Measurements from ENCODE around the gene LSM7.
"Not testable (repeated sequence)": the region's sequence is repeated elsewhere in the genome, so short reads cannot be mapped to it uniquely, and the experiment has no call there.

The LSM7 gene

DNA sequence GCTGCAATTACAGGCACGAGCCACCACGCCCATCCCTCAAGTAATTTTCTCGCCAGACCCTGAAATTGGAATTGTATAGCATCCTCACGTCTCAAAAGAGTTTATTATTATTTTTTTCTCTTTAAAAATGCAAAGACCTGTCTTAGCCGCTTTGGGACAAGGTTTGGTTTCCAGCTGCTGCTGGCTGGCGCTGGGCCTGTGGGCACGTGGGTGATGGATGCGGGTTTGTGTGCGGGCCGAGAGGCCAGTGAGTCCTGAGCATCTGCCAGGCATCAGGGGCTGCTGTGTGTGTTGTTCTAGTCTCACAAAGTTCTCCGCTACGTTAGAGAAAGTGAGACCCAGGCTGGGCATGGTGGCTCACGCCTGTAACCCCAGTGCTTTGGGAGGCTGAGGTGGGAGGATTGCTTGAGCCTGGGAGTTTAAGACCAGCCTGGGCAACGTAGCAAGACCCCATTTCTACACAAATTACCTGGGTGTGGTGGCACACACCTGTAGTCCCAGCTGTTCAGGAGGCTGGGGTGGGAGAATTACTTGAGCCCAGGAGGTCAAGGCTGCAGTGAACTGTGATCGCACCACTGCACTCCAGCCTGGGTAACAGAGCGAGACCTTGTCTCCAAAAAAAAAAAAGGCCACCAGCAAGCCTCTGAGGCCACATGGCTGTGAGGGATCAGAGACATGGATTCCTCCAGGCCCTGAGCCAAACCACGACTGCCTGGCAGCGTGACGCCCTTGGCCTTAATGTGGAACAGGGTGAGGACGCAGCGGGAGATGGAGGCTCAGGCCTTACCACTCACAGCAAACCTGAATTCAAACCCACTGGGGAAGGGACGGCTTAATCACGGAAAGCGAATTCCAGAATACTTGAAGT is 27.0 kb upstream of the LSM7 start:
- no peak for DNase-seq (ENCODE audit: low read depth)

DNA sequence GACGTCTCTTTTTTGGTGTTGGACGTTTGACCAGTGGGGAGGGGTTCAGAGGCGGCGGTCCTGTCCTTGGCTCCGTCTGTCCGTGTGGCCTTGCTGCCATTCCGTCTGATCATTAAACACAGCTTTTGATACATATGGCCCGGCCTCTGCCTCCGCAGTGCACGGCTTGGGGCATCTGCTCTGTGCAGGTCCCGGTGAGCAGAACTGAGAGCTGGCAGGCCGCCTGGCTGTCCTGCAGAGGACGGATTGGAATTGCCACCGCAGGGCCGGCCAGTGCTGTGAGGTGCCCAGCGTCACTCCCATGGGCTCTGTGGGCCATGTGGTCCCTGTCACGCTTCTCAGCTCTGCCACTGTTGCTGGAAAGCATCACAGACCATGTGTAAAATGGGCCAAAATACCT is 26.3 kb upstream of the LSM7 start:
- DNase-seq (ENCODE audit: low read depth): no peak

DNA sequence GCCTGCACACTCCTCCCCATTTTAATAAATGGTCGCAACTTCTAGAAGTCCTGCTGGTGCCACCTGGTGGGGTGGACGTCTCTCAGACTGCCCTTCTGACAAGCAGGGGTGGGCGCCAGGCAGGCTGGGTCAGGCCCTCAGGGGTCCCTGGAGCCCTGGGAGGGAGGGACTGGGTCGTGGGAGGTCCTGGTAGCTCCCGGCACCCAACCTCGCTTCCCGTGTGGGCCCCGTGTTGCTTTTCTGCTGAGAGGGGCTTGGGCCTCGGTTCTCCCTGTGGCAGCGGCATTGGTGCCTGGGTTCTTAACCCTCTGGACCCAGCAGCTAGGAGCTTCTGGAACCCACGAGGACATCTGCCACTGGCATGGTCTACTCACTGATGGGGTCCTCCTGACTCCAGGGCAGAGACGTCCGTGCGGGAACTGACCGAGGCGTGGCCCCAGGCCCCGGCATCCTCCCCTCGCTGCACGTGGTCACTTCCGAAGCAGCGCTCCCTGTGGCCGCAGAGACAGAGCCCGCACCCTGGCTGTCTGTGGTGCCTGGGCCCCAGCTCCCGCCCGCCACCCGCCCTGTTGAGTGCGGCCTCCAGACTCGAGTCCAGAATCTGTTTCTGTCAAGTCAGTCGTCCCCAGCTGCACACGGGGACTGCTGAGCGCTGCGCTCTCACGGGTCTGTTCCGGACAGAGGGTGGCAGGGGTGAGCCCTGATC is 25.7 kb upstream of the LSM7 start:
- DNase-seq (ENCODE audit: low read depth): no peak

DNA sequence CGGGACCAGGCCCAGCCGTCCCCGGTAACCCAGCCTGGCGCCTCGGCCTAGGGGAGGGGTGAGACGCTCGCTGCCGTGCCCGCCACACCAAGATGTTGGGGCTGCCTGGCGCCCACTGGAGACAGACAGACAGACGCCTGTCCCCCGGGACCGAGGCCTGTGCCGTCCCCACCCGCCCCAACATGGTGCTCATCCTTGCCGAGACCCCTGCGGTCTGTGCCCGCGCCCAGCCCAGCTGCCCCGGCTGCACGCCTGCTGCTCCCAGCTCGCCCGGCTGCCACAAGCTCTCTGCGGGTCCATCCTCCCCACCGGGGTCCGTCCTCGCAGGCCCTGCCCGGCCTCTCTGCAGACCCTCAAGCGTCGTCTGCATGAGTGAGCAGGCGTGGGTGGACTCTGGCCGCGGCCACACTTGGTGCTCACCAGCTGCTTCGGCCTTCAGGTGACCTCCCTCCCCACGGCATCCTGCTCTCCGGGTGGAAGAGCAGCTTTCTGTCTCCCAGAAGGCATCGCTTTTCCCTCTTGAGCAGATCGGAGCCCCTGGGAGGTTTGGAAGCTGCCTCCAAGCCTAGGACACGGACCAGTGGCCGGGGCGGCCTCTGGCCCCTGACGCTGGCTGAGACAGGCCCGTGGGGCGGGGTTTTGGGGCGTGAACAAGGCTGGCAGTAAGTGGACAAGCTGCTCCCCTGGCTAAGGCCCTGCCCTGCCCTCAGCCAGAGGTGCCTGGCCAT is 24.9 kb upstream of the LSM7 start:
- no peak for DNase-seq (ENCODE audit: low read depth)

DNA sequence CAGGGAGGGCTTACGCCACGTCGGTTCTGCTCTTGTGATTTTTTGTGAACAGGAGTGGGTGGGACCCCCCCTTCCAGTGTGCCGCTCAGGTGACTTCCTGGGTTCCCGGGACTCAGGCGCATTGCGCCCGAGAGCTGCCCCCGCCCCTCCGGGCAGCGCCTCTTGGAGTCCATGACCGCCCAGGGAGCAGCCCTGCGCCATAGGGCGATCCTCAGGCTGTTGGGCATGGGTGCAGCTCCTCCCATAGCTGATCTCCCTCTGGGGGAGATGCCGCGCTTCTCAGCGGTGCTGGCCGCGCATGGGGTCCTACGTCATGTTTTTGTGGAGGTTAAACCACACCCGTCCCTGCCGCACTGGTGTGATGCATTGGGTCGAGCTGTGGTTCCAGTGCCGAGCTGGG is 23.7 kb upstream of the LSM7 start:
- no peak for DNase-seq (ENCODE audit: low read depth)

DNA sequence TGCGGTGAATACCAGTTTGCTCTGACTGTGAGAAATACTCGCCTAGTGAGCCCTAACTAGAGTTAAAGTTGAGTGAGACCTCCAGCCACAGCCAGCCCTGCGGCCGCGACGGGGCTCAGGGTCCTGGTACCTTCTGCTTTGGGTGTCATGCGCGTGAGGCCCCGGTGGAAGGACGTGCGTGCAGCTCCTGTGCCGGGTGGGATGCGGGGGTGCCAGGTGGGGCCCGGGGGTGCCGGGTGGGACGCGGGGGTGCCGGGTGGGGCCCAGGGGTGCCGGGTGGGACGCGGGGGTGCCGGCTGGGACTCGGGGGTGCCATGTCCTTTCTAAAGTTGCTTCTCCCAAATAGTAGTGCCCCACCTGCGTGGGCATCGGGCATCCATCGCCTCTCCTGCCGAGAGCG is 23.2 kb upstream of the LSM7 start:
- no peak for DNase-seq (ENCODE audit: low read depth)

DNA sequence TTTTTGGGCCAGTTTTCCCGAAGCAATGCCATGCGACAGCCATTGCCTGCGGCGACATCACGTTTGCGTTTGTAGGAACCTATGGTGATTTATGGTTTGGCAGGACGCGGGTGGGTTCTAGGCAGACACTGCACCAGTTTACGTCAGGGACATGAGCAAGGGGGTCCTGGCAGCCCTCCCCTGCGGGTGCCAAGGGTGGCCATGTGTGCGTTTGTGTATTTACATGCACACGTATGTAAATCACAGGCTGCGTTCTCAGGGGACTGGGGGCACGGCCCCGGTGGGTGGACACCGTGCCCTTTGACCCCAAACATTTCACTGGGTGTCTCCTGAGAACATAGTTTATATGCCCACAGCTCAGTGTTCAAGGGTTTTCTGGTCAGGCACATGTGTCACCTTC is 22.3 kb upstream of the LSM7 start:
- DNase-seq (ENCODE audit: low read depth): no peak

DNA sequence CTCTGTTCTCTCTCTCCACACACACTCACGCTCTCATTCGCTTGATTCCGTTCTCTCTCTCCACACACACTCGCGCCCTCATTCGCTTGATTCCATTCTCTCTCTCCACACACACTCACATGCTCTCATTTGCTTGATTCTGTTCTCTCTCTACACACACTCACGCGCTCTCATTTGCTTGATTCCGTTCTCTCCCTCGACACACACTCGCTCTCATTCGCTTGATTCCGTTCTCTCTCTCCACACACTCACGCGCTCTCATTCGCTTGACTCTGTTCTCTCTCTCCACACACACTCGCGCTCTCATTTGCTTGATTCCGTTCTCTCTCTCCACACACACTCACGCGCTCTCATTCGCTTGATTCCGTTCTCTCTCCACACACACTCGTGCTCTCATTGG is 21.4 kb upstream of the LSM7 start:
- DNase-seq (ENCODE audit: low read depth): not testable (repeated sequence)

DNA sequence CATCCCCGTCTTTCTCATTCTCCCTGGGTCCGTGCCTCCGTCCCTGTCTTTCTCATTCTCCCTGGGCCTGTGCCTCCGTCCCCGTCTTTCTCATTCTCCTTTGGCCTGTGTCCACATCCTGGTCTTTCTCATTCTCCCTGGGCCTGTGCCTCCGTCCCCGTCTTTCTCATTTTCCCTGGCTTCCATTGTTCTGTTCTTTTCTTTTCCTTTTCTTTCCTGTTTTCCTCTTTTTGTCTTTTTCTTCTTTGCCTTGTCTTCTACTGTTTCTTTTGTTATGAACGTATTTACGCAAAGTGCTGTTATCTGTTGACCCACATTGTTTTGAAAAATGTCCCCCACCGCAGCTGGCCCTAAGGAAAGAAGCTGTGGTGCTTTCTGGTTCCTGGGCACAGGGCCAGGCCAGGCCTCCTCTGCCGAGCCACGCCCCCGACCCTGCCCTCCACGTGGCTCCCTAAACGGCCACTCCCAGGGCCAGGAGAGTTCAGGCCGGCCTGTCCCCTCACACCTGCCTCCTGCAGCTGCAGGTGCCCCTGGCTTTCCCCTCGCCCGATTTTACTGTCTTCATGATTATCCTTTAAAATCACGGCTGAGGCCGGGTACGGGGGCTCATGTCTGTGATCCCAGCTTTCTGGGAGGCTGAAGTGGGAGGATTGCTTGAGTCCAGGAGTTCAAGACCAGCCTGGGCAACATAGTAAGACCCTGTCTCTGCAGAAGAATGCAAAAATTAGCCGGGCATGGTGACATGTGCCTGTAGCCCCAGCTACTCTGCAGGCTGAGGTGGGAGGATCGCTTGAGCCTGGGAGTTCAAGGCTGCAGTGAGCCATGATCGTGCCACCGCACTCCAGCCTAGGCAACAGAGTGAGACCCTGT is 17.6 kb upstream of the LSM7 start:
- no peak for DNase-seq (ENCODE audit: low read depth)

DNA sequence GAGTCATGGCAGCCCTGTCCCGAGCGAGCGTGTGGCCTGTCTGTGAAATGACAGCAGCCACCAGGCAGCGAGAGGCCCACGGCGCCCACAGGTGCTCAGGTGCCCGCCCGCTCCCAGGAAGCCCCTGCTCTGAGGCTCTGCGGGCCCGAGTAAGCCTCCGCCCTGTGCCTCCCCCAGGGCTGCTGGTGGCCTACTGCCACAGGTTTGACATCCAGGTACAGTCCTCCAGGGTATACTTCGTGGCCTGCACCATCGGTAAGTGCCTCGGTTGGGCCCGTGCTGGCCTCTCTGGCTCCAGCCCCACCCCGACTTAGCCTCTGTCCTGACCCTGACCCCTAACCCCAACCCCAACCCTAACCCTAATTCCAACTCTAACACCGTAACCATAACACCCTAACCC is 16.7 kb upstream of the LSM7 start:
- no peak for DNase-seq (ENCODE audit: low read depth)

DNA sequence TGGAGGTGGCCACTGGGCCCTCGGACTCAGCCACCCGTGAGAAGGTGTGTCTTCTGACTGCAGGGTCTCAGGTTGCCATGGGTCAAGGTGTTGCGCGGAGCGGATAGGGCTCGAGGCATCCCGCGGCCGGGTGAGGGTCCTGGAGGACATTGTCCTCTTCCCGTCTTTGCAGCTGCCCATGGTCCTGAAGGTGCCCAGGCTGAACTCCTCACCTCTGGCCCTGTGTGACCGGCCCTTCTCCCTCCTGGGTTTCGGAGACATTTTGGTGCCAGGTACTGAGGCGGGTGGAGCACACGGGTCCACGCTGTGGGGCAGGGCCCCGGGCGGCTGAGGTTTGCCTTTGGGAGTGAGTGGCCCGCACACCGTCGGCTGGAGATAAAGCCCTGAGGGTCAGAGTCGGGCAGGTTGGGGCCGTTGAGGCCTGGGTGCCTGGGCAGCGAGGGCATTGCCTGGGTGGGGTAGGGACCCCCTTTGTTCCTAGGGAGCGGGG is 16.0 kb upstream of the LSM7 start:
- no peak for DNase-seq (ENCODE audit: low read depth)

DNA sequence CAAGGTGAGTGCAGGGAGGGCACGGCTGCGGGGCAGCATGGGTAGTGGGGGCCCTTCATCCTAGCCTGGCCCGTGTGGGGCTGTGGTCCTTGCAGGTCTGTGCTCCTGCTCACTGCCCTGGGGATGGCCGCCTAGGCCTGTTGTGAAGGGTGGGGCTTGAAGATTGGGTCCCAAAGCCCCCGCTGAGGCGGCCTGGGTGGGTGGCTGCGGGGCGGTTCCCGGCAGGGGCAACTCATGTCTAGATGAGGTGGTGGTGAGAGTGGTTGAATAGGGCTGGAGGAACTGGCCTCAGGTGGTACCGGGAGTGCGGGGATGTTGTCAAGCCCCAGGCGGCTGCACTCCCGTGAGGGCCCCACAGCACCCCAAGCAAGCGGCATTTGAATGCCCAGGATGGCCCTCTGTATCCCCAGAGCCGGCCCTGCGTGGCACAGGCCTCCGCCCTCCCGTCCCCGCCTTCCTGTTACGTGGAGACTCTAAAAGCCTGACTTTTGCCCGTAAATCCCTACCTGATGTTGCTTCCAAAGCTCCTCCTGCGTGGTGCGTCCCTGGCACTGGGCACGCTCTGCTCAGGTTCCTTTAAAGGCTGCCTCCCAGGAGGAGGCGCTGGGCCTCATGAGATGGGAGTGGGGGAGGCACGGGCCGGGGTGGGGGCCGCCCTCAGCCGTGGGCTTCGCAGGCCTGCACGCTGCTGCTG is 15.1 kb upstream of the LSM7 start:
- no peak for DNase-seq (ENCODE audit: low read depth)

DNA sequence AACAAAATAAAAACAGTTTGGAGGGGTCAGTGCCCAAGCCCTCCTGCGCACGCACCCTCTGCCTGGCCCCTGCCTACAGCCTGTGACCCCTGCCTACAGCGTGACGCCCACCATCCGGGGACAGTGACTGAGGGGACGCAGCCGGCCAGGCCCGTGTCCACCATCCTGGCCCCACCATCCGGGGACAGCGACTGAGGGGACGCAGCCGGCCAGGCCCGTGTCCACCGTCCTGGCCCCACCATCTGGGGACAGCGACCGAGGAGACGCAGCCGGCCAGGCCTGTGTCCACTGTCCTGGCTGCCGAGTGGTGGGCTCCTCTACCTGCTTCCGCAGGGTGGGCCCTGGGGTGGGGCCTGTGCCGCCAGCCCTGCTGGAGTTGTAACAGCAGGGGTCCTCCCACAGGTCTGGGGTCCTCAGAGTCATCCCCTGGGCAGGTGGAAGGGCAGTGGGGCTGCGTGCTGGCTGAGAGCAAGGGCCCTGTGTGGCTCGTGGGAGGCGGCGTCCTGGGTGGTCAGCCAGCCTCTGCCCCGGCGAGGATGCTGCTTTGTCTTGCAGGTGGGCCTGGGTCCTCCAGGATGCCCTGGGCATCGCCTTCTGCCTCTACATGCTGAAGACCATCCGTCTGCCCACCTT is 14.4 kb upstream of the LSM7 start:
- DNase-seq (ENCODE audit: low read depth): no peak

DNA sequence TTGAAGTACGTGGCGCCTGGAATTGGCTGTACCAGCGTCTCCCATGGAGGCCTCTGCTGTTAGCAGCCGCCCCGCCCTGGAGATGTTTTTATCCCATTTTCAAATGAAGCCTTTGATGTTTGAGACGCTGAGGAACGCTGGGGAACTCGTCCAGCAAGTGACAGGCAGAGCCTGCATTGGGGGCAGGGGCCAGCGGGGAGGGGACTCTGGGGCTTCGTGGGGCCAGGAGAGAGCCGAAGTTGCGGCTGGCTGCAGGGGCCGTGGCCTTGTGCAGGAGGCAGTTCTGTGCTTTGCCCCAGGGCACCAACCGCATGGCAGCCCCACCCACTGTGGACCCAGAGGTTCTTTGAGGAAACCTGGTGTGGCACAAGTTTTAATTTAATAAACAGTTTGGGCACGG is 13.6 kb upstream of the LSM7 start:
- no peak for DNase-seq (ENCODE audit: low read depth)

DNA sequence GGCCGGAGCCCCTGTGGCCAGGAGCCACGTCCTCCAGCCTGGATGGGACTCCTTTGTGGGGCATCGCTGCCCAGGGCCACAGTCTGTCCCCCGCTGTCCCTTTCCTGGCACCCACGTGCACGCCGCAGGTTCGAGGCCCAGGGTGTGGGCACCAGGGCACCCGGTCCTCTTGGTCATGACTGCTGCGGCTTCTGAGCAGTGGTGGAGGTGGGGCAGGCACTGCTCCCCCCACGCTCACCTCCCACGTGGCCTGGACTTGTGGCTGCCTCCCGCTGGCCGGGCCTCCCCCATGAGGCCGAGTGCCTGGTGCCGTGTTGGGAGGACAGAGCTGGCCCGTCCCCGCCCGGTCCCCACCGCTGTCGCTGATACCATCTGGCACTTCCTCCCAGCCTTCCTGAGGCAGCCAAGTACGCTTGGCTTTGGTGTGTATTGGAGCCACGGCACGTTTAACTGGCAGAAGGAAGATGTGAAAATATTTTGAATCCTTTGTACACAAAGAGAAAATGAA is 12.9 kb upstream of the LSM7 start:
- no peak for DNase-seq (ENCODE audit: low read depth)

DNA sequence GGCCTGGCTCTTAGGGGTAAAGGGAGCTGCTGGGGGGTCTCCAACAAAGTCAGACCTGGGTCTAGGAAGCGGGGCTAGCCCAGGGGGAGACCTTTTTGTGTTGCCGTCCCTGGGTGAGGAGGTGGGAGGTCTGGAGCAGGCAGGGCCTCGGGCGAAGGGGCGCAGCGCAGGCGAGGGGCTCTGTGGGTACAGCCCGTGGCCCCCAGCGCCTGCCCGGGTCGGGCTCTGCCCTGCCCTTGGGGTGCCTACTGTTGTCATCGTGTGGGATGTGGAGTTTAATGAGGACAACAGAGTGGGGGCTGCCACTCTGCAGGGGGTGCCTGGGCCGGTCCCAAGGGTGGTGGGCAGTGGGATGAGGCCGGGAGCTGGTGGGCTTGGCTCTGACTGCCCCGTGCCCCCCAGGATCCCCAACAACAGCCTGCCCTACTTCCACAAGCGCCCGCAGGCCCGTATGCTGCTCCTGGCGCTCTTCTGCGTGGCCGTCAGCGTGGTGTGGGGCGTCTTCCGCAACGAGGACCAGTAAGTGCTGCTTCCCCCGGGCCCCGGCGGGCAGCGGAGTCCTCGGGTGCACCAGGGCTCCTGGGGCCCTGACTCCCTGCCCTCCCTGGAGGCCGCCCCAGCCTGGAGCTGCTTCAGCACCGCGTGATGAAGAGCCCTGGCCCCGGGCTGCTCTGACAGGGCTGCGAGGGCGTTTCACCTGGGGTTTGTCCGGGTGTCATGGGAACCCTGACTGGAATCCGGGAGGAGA is 12.3 kb upstream of the LSM7 start:
- DNase-seq (ENCODE audit: low read depth): no peak

DNA sequence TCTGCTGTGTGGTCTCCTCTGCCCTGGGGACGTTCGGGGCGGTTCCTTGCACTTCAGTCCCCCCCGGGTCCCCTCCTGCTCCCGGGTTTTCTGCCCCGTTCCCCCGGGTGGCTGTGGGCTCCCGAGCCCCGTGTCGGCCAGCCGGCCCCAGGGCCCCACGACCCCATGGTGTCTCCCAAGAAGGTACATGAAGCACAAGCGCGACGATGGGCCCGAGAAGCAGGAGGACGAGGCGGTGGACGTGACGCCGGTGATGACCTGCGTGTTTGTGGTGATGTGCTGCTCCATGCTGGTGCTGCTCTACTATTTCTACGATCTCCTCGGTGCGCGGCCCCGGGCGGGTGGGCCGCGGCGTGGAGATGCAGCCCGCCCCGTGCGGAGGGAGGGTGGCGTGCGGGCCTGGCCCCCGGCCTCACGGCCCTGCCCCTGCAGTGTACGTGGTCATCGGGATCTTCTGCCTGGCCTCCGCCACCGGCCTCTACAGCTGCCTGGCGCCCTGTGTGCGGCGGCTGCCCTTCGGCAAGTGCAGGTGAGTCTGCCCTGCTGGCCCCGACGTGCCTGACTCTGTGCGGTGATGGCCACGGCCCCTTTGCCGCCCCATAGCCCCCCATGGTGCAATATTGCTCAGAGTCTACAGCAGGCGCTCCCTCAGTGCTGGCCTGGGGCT is 11.4 kb upstream of the LSM7 start:
- DNase-seq (ENCODE audit: low read depth): no peak

DNA sequence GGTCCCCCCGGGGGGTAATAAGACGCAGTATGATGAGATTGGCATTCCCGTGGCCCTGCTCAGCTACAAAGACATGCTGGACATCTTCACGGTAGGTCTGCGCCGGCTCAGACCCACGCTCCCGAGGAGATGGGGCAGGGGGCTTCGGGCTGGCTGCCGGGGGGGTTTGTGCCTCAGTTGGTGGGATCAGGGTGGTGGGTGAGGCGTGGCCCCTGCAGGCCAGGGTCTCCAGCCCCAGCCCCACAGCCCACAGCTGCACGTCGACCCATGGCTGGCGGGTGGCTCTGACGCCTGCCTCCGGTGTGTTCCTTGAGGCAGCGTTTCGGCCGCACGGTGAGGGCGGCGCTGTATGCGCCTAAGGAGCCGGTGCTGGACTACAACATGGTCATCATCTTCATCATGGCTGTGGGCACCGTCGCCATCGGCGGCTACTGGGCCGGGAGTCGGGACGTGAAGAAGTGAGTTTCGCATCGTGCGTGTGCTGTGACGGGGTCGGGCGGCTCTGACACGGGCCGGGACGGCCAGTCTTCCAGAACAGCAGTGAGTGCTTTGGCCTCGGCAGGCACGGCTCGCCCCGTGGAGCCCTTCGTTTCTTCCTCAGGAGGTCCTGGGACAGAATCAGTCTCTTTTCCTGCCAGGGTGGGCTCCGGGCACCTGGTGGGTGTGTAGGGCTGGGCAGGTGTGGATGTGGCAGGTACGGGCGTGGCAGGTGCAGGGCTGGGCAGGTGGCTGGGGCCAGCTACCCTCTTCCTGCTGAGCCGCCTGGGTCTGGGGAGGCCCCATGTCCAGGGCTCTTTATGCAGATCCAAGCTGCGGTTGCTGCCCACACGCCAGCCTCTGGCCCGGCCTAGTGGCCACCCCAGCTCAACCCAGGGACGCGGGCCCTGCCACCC is 10.6 kb upstream of the LSM7 start:
- DNase-seq (ENCODE audit: low read depth): no peak

Data from activated T-helper 1 cell treated with Interleukin-2 at 50 U/mL for 16 hours (primary cell).